Ectodermal cell (in vitro differentiated cells): ENCODE measurements around the gene SELENOO.

Experiments
- H3K27ac ChIP-seq: 2 replicates; pipeline ENCODE4 v1.7.0; 2013; ENCODE audit warnings: mild to moderate bottlenecking, low read depth, low read length; ENCODE audit not compliant: insufficient read depth, poor library complexity, severe bottlenecking
- H3K27me3 ChIP-seq: 2 replicates; pipeline ENCODE4 v1.7.0; 2013; ENCODE audit warnings: mild to moderate bottlenecking, low read length; ENCODE audit not compliant: insufficient read depth, control insufficient read depth, poor library complexity, severe bottlenecking
- H3K36me3 ChIP-seq: one replicate; pipeline ENCODE4 v1.7.0; 2013; ENCODE audit warnings: low read length; ENCODE audit not compliant: control insufficient read depth, insufficient read depth
- H3K4me1 ChIP-seq: one replicate; pipeline ENCODE4 v1.7.0; 2013; ENCODE audit warnings: low read length; ENCODE audit not compliant: control insufficient read depth, insufficient read depth
- H3K4me3 ChIP-seq: 2 replicates; pipeline ENCODE4 v1.7.0; 2013; ENCODE audit warnings: low read depth, low read length, control low read depth; ENCODE audit not compliant: insufficient read depth
- H3K9me3 ChIP-seq: 2 replicates; pipeline ENCODE4 v1.7.0; 2013; ENCODE audit warnings: mild to moderate bottlenecking, low read length, moderate library complexity; ENCODE audit not compliant: control insufficient read depth
- WGBS, 2 experiments: methylation state at CpG; one replicate each; pipeline ENCODE4 v1.1.7; 2013; ENCODE audit warnings: missing lambda C conversion rate in 2 of 2; 5-methylcytosine and 5-hydroxymethylcytosine counted together

SELENOO gene

DNA sequence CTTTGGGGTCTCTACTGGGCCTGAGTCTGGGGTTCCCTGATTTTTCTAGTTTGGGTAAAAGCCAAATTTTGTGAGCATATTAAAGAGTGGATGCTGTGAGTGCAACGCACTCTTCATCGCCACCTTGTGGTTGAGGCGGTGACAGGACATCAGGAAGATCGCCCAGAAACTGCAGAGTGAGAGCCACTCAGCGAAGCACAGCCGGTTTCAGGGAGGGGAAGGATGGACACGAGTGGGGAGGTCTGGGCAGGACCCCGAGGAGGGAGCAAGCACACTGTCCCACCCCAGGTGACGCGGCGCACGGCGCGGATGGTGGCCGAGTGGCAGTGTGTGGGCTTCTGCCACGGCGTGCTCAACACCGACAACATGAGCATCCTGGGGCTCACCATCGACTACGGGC is 9.1 kb downstream of the SELENOO start:
- Histone ChIP-seq H3K27me3 (no peaks in the 10 kb centered on the region), H3K36me3 (peaks cover 21% of the 10 kb centered on the region), H3K4me3 (no peak overlapping the region), H3K27ac (no peak overlapping the region), H3K4me1 (no peaks in the 10 kb centered on the region), H3K9me3 (no peaks in the 10 kb centered on the region)
- WGBS, 2 experiments = 76% methylated on average over 20 of the region's 20 CpGs

- Histone ChIP-seq H3K27ac (no peak overlapping the region), H3K27me3 (no peaks in the 10 kb centered on the region), H3K9me3 (no peaks in the 10 kb centered on the region), H3K4me3 (no peak overlapping the region), H3K36me3 (peaks cover 21% of the 10 kb centered on the region), H3K4me1 (no peaks in the 10 kb centered on the region)
- 95 to 96% methylated on average over 32 of the region's 32 CpGs for WGBS, 2 experiments
Measured at GRCh38 chr22:50210378-50211139, 9.7 kb downstream of the SELENOO start.

GRCh38 chr22:50211147-50211546 is 10.3 kb downstream of the SELENOO start:
- Histone ChIP-seq H3K36me3 (peaks cover 21% of the 10 kb centered on the region), H3K4me1 (no peaks in the 10 kb centered on the region), H3K4me3 (no peak overlapping the region), H3K27me3 (no peaks in the 10 kb centered on the region), H3K9me3 (no peaks in the 10 kb centered on the region), H3K27ac (no peak overlapping the region)
- 96 to 97% methylated on average over 14 of the region's 14 CpGs for WGBS, 2 experiments

- Histone ChIP-seq H3K27me3 (no peaks in the 10 kb centered on the region), H3K36me3 (peaks cover 30% of the 10 kb centered on the region), H3K27ac (no peak overlapping the region), H3K4me1 (no peaks in the 10 kb centered on the region), H3K4me3 (no peak overlapping the region), H3K9me3 (no peaks in the 10 kb centered on the region)
- WGBS, 2 experiments = 93 to 97% methylated on average over 9 of the region's 9 CpGs
Measured at GRCh38 chr22:50213263-50213662, 12.5 kb downstream of the SELENOO start.

DNA sequence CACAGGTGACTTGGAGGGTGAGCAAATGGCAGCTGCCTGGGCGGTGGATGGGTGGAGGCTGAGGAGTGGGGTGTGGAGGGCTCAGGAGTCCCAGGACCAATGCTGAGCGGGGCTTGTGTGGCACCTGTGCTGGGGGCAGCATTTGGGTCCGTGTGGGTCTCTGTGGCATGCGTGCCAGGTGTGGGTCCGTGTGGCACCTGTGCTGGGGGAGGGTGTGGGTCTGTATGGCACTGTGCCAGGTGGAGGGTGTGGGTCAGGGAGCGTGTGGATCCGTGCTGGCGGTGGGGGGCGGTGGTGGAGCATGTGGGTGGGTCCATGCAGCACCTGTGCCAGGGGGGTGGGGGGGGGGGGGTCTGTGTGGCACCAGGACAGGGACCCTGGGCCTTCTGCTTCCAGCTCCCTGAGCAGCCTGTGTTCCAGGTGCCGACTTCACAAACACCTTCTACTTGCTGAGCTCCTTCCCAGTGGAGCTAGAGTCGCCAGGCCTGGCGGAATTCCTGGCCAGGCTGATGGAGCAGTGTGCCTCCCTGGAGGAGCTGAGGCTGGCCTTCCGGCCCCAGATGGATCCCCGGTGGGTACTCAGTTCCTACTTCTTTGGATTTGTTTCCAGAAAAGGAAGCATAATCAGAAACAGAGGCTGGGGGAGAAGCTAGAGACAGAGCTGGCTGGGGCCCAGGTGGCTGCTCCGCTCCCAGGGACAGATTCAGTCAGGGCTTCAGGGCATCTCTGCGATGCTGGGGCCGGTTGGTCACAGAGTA is 14.7 kb downstream of the SELENOO start:
- 95 to 98% methylated on average over 17 of the region's 17 CpGs for WGBS, 2 experiments
- Histone ChIP-seq H3K4me3 (no peak overlapping the region), H3K27ac (no peak overlapping the region), H3K4me1 (no peaks in the 10 kb centered on the region), H3K27me3 (no peaks in the 10 kb centered on the region), H3K9me3 (no peaks in the 10 kb centered on the region), H3K36me3 (peaks cover 37% of the 10 kb centered on the region)

- H3K36me3 ChIP-seq = peaks cover 37% of the 10 kb centered on the region
- no peaks in the 10 kb centered on the region for H3K27me3 ChIP-seq
- WGBS, 2 experiments = 95 to 96% methylated on average over 15 of the region's 15 CpGs
- no peak overlapping the region for H3K27ac ChIP-seq
- H3K4me1 ChIP-seq = no peaks in the 10 kb centered on the region
- H3K9me3 ChIP-seq = no peaks in the 10 kb centered on the region
- H3K4me3 ChIP-seq = no peak overlapping the region
Measured at GRCh38 chr22:50216055-50216683, 15.4 kb downstream of the SELENOO start.

DNA sequence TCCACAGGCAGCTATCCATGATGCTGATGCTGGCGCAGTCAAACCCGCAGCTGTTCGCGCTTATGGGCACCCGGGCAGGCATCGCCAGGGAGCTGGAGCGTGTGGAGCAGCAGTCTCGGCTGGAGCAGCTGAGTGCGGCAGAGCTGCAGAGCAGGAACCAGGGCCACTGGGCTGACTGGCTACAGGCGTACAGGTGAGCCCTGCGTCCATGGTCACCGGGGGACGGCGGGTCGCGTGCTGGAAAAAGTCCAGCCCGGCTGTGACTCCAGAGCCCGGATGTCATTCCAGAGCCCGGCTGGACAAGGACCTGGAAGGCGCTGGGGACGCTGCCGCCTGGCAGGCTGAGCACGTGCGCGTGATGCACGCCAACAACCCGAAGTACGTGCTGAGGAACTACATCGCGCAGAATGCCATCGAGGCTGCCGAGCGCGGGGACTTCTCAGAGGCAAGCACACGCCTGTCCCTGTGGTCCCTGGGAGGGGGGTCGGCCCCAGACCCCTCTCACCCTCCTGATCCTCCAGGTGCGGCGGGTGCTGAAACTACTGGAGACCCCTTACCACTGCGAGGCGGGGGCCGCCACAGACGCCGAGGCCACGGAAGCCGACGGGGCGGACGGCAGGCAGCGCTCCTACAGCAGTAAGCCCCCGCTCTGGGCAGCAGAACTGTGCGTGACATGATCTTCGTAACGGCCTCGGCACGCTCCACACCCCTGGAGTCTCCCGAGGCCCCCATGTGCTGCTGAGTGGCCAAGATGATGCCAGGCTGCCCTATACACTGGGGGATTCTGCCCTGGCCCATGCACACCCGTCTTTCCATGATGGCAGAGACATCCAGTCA is 16.1 kb downstream of the SELENOO start:
- no peak overlapping the region for H3K4me3 ChIP-seq
- H3K27ac ChIP-seq = no peak overlapping the region
- H3K27me3 ChIP-seq = no peaks in the 10 kb centered on the region
- no peaks in the 10 kb centered on the region for H3K4me1 ChIP-seq
- peaks cover 36% of the 10 kb centered on the region for H3K36me3 ChIP-seq
- 97% methylated on average over 57 of the region's 57 CpGs for WGBS, 2 experiments
- no peaks in the 10 kb centered on the region for H3K9me3 ChIP-seq

GRCh38 chr22:50217543-50218152 is 16.8 kb downstream of the SELENOO start:
- H3K9me3 ChIP-seq = no peaks in the 10 kb centered on the region
- H3K27me3 ChIP-seq = no peaks in the 10 kb centered on the region
- H3K27ac ChIP-seq = no peak overlapping the region
- H3K36me3 ChIP-seq = peaks cover 31% of the 10 kb centered on the region
- no peaks in the 10 kb centered on the region for H3K4me1 ChIP-seq
- WGBS, 2 experiments = 92 to 93% methylated on average over 21 of the region's 21 CpGs
- no peak overlapping the region for H3K4me3 ChIP-seq

- peaks cover 35% of the 10 kb centered on the region for H3K36me3 ChIP-seq
- H3K9me3 ChIP-seq = no peaks in the 10 kb centered on the region
Measured at GRCh38 chr22:50218153-50218995, 17.6 kb downstream of the SELENOO start.

More at GRCh38 chr22:50218153-50218995, 17.6 kb downstream of the SELENOO start:
- no peak overlapping the region for H3K27ac ChIP-seq
- no peak overlapping the region for H3K4me3 ChIP-seq
- WGBS, 2 experiments = 91 to 92% methylated on average over 43 of the region's 43 CpGs
- H3K27me3 ChIP-seq = no peaks in the 10 kb centered on the region
- H3K4me1 ChIP-seq = no peaks in the 10 kb centered on the region
